ENCODE results near the gene NFATC1.
"Not testable (repeated sequence)": the region's sequence is repeated elsewhere in the genome, so short reads cannot be mapped to it uniquely, and the experiment has no call there.

Gene NFATC1

GRCh38 chr18:79376661-79377060 lies 19.1 kb upstream of the NFATC1 start:
- not testable (repeated sequence) for DNase-seq

GRCh38 chr18:79377187-79377891 lies 18.4 kb upstream of the NFATC1 start:
- no peak for DNase-seq

- no peak for DNase-seq
Observed at GRCh38 chr18:79378536-79379250, 17.0 kb upstream of the NFATC1 start.

GRCh38 chr18:79379251-79379905 lies 16.4 kb upstream of the NFATC1 start:
- no peak for DNase-seq

GRCh38 chr18:79379931-79380815 lies 15.6 kb upstream of the NFATC1 start:
- DNase-seq: no peak

GRCh38 chr18:79380816-79381806 lies 14.6 kb upstream of the NFATC1 start:
- peak; percentile 35 for DNase-seq

- DNase-seq: no peak
Observed at GRCh38 chr18:79381811-79382311, 13.9 kb upstream of the NFATC1 start.

- DNase-seq: no peak
Observed at GRCh38 chr18:79382681-79383387, 12.9 kb upstream of the NFATC1 start.

GRCh38 chr18:79383388-79384056 lies 12.2 kb upstream of the NFATC1 start:
- DNase-seq: no peak

- DNase-seq: peak; percentile 41
Observed at GRCh38 chr18:79384151-79384807, 11.5 kb upstream of the NFATC1 start.

- no peak for DNase-seq
Observed at GRCh38 chr18:79384834-79385233, 10.9 kb upstream of the NFATC1 start.

GRCh38 chr18:79385326-79385707 lies 10.4 kb upstream of the NFATC1 start:
- no peak for DNase-seq

GRCh38 chr18:79385708-79386341 lies 9.9 kb upstream of the NFATC1 start:
- no peak for DNase-seq

- no peak for DNase-seq
Observed at GRCh38 chr18:79386547-79386946, 9.2 kb upstream of the NFATC1 start.

- DNase-seq: no peak
Observed at GRCh38 chr18:79387214-79387613, 8.5 kb upstream of the NFATC1 start.

GRCh38 chr18:79387615-79388014 lies 8.1 kb upstream of the NFATC1 start:
- DNase-seq: no peak

- DNase-seq: no peak
Observed at GRCh38 chr18:79388043-79388442, 7.7 kb upstream of the NFATC1 start.

GRCh38 chr18:79389689-79390088 lies 6.0 kb upstream of the NFATC1 start:
- DNase-seq: no peak

GRCh38 chr18:79392226-79392625 lies 3.5 kb upstream of the NFATC1 start:
- no peak for DNase-seq
